ENCODE results near the gene CDK2.

- TF ChIP-seq TAF1 (IDR thresholded peaks at IDR 0.05; ENCODE audit: borderline replicate concordance, insufficient read depth, low read length) (no peak), POLR2AphosphoS5 (IDR thresholded peaks at IDR 0.05; ENCODE audit: low read depth, low read length) (no peak), FOXP2 (optimal IDR thresholded peaks at IDR 0.05; ENCODE audit: borderline replicate concordance, extremely low read depth, extremely low read length, insufficient read depth) (no peak), REST (IDR thresholded peaks at IDR 0.05; ENCODE audit: insufficient read depth in 1 of 2, low read depth in 2 of 2, low read length in 2 of 2) (no peak)
Measured at GRCh38 chr12:55925870-55926737, 40.5 kb upstream of the CDK2 start.

All from PFSK-1 (cell line).